T47D (cell line): ENCODE results near the gene ABI3BP.

Source experiments
- DNase-seq, 2 experiments: peaks; one replicate each; pipeline versions ENCODE4 v3.0.0 to v3.0.0-alpha.2; 2011 to 2012; ENCODE audit warnings: low read depth in 1 of 2, low spot score in 1 of 2
- JUND ChIP-seq: IDR thresholded peaks from 2 replicates; pipeline ENCODE4 v1.6.1; 2012; ENCODE audit warnings: low read depth
- in situ Hi-C: cut with HindIII; loops from 2 replicates; pipeline ENCODE4 v1.10.0; 2016; ENCODE audit warnings: low sequenced_read_pairs, low pct_unique_long_range_greater_than_20kb

Gene ABI3BP

GRCh38 chr3:100725935-100726513 is 267.2 kb downstream of the ABI3BP start:
- in situ Hi-C loops: no loop called here
- TF ChIP-seq JUND: no peak

GRCh38 chr3:100720426-100720825 is 272.8 kb downstream of the ABI3BP start:
- TF ChIP-seq JUND: no peak
- in situ Hi-C loops: no loop called here
- DNase-seq: no peak

More at GRCh38 chr3:100725935-100726513, 267.2 kb downstream of the ABI3BP start:
- no peak for DNase-seq

- in situ Hi-C loops: no loop called here
- TF ChIP-seq JUND: no peak
- no peak for DNase-seq
These were observed 274.1 kb downstream of the ABI3BP start for GRCh38 chr3:100719136-100719535.

- DNase-seq: no peak
- in situ Hi-C loops: no loop called here
- no peak for TF ChIP-seq JUND
These were observed 275.4 kb downstream of the ABI3BP start for GRCh38 chr3:100717637-100718487.

- no peak for DNase-seq
- no peak for TF ChIP-seq JUND
- in situ Hi-C loops: no loop called here
These were observed 276.2 kb downstream of the ABI3BP start for GRCh38 chr3:100717063-100717462.

- no peak for TF ChIP-seq JUND
- in situ Hi-C loops: no loop called here
- DNase-seq: no peak
These were observed 278.0 kb downstream of the ABI3BP start for GRCh38 chr3:100715176-100715575.

GRCh38 chr3:100710261-100710968 is 282.8 kb downstream of the ABI3BP start:
- peak; percentile 40 to 79 for DNase-seq
- in situ Hi-C loops: no loop called here
- TF ChIP-seq JUND: no peak

GRCh38 chr3:100709842-100710260 is 283.4 kb downstream of the ABI3BP start:
- in situ Hi-C loops: no loop called here
- DNase-seq: peak in 1 of 2 experiments; percentile 19
- no peak for TF ChIP-seq JUND

GRCh38 chr3:100708989-100709841 is 284.0 kb downstream of the ABI3BP start, which contains the start of gene TFG:
Gene TFG, plus strand, starts transcription at chr3:100709494. Its CDS starts 4,192 bp downstream, at chr3:100713686.
- in situ Hi-C loops: no loop called here
- TF ChIP-seq JUND: no peak
- DNase-seq: peak; percentile 98 to 99

- DNase-seq: peak in 1 of 2 experiments; percentile 34
These were observed 284.6 kb downstream of the ABI3BP start for GRCh38 chr3:100708644-100708988.

GRCh38 chr3:100706365-100706764 is 286.9 kb downstream of the ABI3BP start:
- TF ChIP-seq JUND: no peak
- in situ Hi-C loops: no loop called here

More at GRCh38 chr3:100708644-100708988, 284.6 kb downstream of the ABI3BP start:
- in situ Hi-C loops: no loop called here
- no peak for TF ChIP-seq JUND

GRCh38 chr3:100703865-100704264 is 289.4 kb downstream of the ABI3BP start:
- no peak for DNase-seq
- TF ChIP-seq JUND: no peak
- in situ Hi-C loops: no loop called here

More at GRCh38 chr3:100706365-100706764, 286.9 kb downstream of the ABI3BP start:
- no peak for DNase-seq
